GM21390 (cell line): ENCODE data around the gene COG1.

Experiments used
- ATAC-seq: cut with Tn5 transposase; IDR thresholded peaks from one replicate; pipeline ENCODE4 v1.9.1; 2021; ENCODE audit not compliant: unreplicated experiment

The COG1 gene

GRCh38 chr17:73197161-73197560 lies 4.3 kb downstream of the COG1 start:
- no peak for ATAC-seq

- no peak for ATAC-seq
Observed at GRCh38 chr17:73198201-73198929, 5.5 kb downstream of the COG1 start.

GRCh38 chr17:73198930-73199260 lies 6.0 kb downstream of the COG1 start:
- ATAC-seq, result no peak

GRCh38 chr17:73199751-73200317 lies 7.0 kb downstream of the COG1 start:
- ATAC-seq, result no peak

GRCh38 chr17:73200476-73200875 lies 7.6 kb downstream of the COG1 start:
- no peak for ATAC-seq

- no peak for ATAC-seq
Observed at GRCh38 chr17:73201215-73202069, 8.6 kb downstream of the COG1 start.

- no peak for ATAC-seq
Observed at GRCh38 chr17:73203135-73203787, 10.4 kb downstream of the COG1 start.

- no peak for ATAC-seq
Observed at GRCh38 chr17:73203788-73204479, 11.1 kb downstream of the COG1 start.

GRCh38 chr17:73205459-73205961 lies 12.7 kb downstream of the COG1 start:
- no peak for ATAC-seq

GRCh38 chr17:73208139-73208827 lies 15.4 kb downstream of the COG1 start:
- ATAC-seq, result no peak

GRCh38 chr17:73209436-73209835 lies 16.6 kb downstream of the COG1 start:
- no peak for ATAC-seq

GRCh38 chr17:73210002-73210678 lies 17.3 kb downstream of the COG1 start:
- ATAC-seq, result no peak

- ATAC-seq, result no peak
Observed at GRCh38 chr17:73211745-73212144, 18.9 kb downstream of the COG1 start.

GRCh38 chr17:73214008-73214407 lies 21.2 kb downstream of the COG1 start:
- peak; percentile 54 for ATAC-seq

GRCh38 chr17:73214851-73215250 lies 22.0 kb downstream of the COG1 start:
- no peak for ATAC-seq

- ATAC-seq, result no peak
Observed at GRCh38 chr17:73215447-73215846, 22.6 kb downstream of the COG1 start.

- ATAC-seq, result no peak
Observed at GRCh38 chr17:73223626-73224230, 30.9 kb downstream of the COG1 start.

GRCh38 chr17:73224237-73224636 lies 31.4 kb downstream of the COG1 start:
- no peak for ATAC-seq

- no peak for ATAC-seq
Observed at GRCh38 chr17:73224663-73225305, 31.9 kb downstream of the COG1 start.
